Measurements from ENCODE around the gene FNDC3B.

FNDC3B gene

GRCh38 chr3:172112734-172113120, 73.3 kb downstream of the FNDC3B start:
- FAIRE-seq (no peak), DNase-seq (ENCODE audit: insufficient read length) (no peak)
- TF ChIP-seq POLR2AphosphoS5 (IDR thresholded peaks at IDR 0.05; ENCODE audit: low read depth, low read length) (no peak), POLR2A (IDR thresholded peaks at IDR 0.05; ENCODE audit: low read depth, low read length) (no peak), TAF1 (IDR thresholded peaks at IDR 0.05; ENCODE audit: borderline replicate concordance, low read depth, low read length) (no peak)

- TF ChIP-seq TAF1 (IDR thresholded peaks at IDR 0.05; ENCODE audit: borderline replicate concordance, low read depth, low read length) (no peak), POLR2A (IDR thresholded peaks at IDR 0.05; ENCODE audit: low read depth, low read length) (no peak), POLR2AphosphoS5 (IDR thresholded peaks at IDR 0.05; ENCODE audit: low read depth, low read length) (no peak)
- DNase-seq (ENCODE audit: insufficient read length) (no peak), FAIRE-seq (no peak)
Measured at GRCh38 chr3:172113710-172114109, 74.3 kb downstream of the FNDC3B start.

- no peak for TF ChIP-seq POLR2AphosphoS5 (IDR thresholded peaks at IDR 0.05; ENCODE audit: low read depth, low read length)
- no peak for TF ChIP-seq POLR2A (IDR thresholded peaks at IDR 0.05; ENCODE audit: low read depth, low read length)
- TF ChIP-seq TAF1 (IDR thresholded peaks at IDR 0.05; ENCODE audit: borderline replicate concordance, low read depth, low read length): no peak
- DNase-seq (ENCODE audit: insufficient read length): no peak
- no peak for FAIRE-seq
Measured at GRCh38 chr3:172115059-172115458, 75.7 kb downstream of the FNDC3B start.

- DNase-seq (ENCODE audit: insufficient read length): no peak
- TF ChIP-seq POLR2AphosphoS5 (IDR thresholded peaks at IDR 0.05; ENCODE audit: low read depth, low read length) (no peak), TAF1 (IDR thresholded peaks at IDR 0.05; ENCODE audit: borderline replicate concordance, low read depth, low read length) (no peak), POLR2A (IDR thresholded peaks at IDR 0.05; ENCODE audit: low read depth, low read length) (no peak)
- no peak for FAIRE-seq
Measured at GRCh38 chr3:172115787-172116186, 76.4 kb downstream of the FNDC3B start.

- FAIRE-seq (no peak), DNase-seq (ENCODE audit: insufficient read length) (no peak)
- TF ChIP-seq POLR2AphosphoS5 (IDR thresholded peaks at IDR 0.05; ENCODE audit: low read depth, low read length): no peak
- TF ChIP-seq POLR2A (IDR thresholded peaks at IDR 0.05; ENCODE audit: low read depth, low read length): no peak
- TF ChIP-seq TAF1 (IDR thresholded peaks at IDR 0.05; ENCODE audit: borderline replicate concordance, low read depth, low read length): no peak
Measured at GRCh38 chr3:172118019-172118418, 78.6 kb downstream of the FNDC3B start.

- FAIRE-seq (no peak), DNase-seq (ENCODE audit: insufficient read length) (no peak)
- TF ChIP-seq POLR2AphosphoS5 (IDR thresholded peaks at IDR 0.05; ENCODE audit: low read depth, low read length) (no peak), POLR2A (IDR thresholded peaks at IDR 0.05; ENCODE audit: low read depth, low read length) (no peak), TAF1 (IDR thresholded peaks at IDR 0.05; ENCODE audit: borderline replicate concordance, low read depth, low read length) (no peak)
Measured at GRCh38 chr3:172119266-172119969, 80.0 kb downstream of the FNDC3B start.

GRCh38 chr3:172120912-172121311, 81.5 kb downstream of the FNDC3B start:
- TF ChIP-seq POLR2AphosphoS5 (IDR thresholded peaks at IDR 0.05; ENCODE audit: low read depth, low read length) (no peak), TAF1 (IDR thresholded peaks at IDR 0.05; ENCODE audit: borderline replicate concordance, low read depth, low read length) (no peak), POLR2A (IDR thresholded peaks at IDR 0.05; ENCODE audit: low read depth, low read length) (no peak)
- no peak for DNase-seq (ENCODE audit: insufficient read length)
- no peak for FAIRE-seq

- no peak for TF ChIP-seq POLR2A (IDR thresholded peaks at IDR 0.05; ENCODE audit: low read depth, low read length)
- TF ChIP-seq POLR2AphosphoS5 (IDR thresholded peaks at IDR 0.05; ENCODE audit: low read depth, low read length): no peak
- TF ChIP-seq TAF1 (IDR thresholded peaks at IDR 0.05; ENCODE audit: borderline replicate concordance, low read depth, low read length): no peak
- FAIRE-seq: no peak
Measured at GRCh38 chr3:172121981-172122380, 82.6 kb downstream of the FNDC3B start.

GRCh38 chr3:172124271-172124670, 84.9 kb downstream of the FNDC3B start:
- no peak for FAIRE-seq

More at GRCh38 chr3:172121981-172122380, 82.6 kb downstream of the FNDC3B start:
- DNase-seq (ENCODE audit: insufficient read length): no peak

GRCh38 chr3:172125053-172125452, 85.7 kb downstream of the FNDC3B start:
- DNase-seq (ENCODE audit: insufficient read length): no peak
- TF ChIP-seq TAF1 (IDR thresholded peaks at IDR 0.05; ENCODE audit: borderline replicate concordance, low read depth, low read length) (no peak), POLR2AphosphoS5 (IDR thresholded peaks at IDR 0.05; ENCODE audit: low read depth, low read length) (no peak), POLR2A (IDR thresholded peaks at IDR 0.05; ENCODE audit: low read depth, low read length) (no peak)
- FAIRE-seq: no peak

More at GRCh38 chr3:172124271-172124670, 84.9 kb downstream of the FNDC3B start:
- TF ChIP-seq TAF1 (IDR thresholded peaks at IDR 0.05; ENCODE audit: borderline replicate concordance, low read depth, low read length): no peak
- TF ChIP-seq POLR2A (IDR thresholded peaks at IDR 0.05; ENCODE audit: low read depth, low read length): no peak
- TF ChIP-seq POLR2AphosphoS5 (IDR thresholded peaks at IDR 0.05; ENCODE audit: low read depth, low read length): no peak
- no peak for DNase-seq (ENCODE audit: insufficient read length)

- no peak for TF ChIP-seq POLR2A (IDR thresholded peaks at IDR 0.05; ENCODE audit: low read depth, low read length)
- no peak for FAIRE-seq
- no peak for DNase-seq (ENCODE audit: insufficient read length)
Measured at GRCh38 chr3:172125963-172126457, 86.6 kb downstream of the FNDC3B start.

- TF ChIP-seq POLR2AphosphoS5 (IDR thresholded peaks at IDR 0.05; ENCODE audit: low read depth, low read length) (no peak), TAF1 (IDR thresholded peaks at IDR 0.05; ENCODE audit: borderline replicate concordance, low read depth, low read length) (no peak), POLR2A (IDR thresholded peaks at IDR 0.05; ENCODE audit: low read depth, low read length) (no peak)
- DNase-seq (ENCODE audit: insufficient read length) (no peak), FAIRE-seq (no peak)
Measured at GRCh38 chr3:172126741-172127140, 87.4 kb downstream of the FNDC3B start.

Data from GM12892 (cell line).